Measurements from ENCODE around the gene MAN1C1. TPM values are rescaled to one million over a fixed set of nuclear protein-coding genes. Genes with fewer than 3 reads are reported as not detected.
"Not testable (repeated sequence)": the region's sequence is repeated elsewhere in the genome, so short reads cannot be mapped to it uniquely, and the experiment has no call there.

Gene MAN1C1
- total RNA-seq, 1 experiment from 2014 or later, result not detected

GRCh38 chr1:25623007-25623406 lies 6.4 kb downstream of the MAN1C1 start:
- no peak for DNase-seq (ENCODE audit: low read depth)
- in situ Hi-C loops (cut with HindIII; ENCODE audit: low pct_unique_long_range_greater_than_20kb, low sequenced_read_pairs), result no loop called here

GRCh38 chr1:25623731-25624130 lies 7.1 kb downstream of the MAN1C1 start:
- in situ Hi-C loops (cut with HindIII; ENCODE audit: low pct_unique_long_range_greater_than_20kb, low sequenced_read_pairs), result no loop called here

GRCh38 chr1:25624156-25624555 lies 7.6 kb downstream of the MAN1C1 start:
- in situ Hi-C loops (cut with HindIII; ENCODE audit: low pct_unique_long_range_greater_than_20kb, low sequenced_read_pairs), result no loop called here
- DNase-seq (ENCODE audit: low read depth), result no peak

More at GRCh38 chr1:25623731-25624130, 7.1 kb downstream of the MAN1C1 start:
- DNase-seq (ENCODE audit: low read depth), result no peak

- in situ Hi-C loops (cut with HindIII; ENCODE audit: low pct_unique_long_range_greater_than_20kb, low sequenced_read_pairs), result no loop called here
- no peak for DNase-seq (ENCODE audit: low read depth)
Observed at GRCh38 chr1:25624604-25625003, 8.0 kb downstream of the MAN1C1 start.

GRCh38 chr1:25626018-25626417 lies 9.4 kb downstream of the MAN1C1 start:
- in situ Hi-C loops (cut with HindIII; ENCODE audit: low pct_unique_long_range_greater_than_20kb, low sequenced_read_pairs), result no loop called here
- DNase-seq (ENCODE audit: low read depth), result no peak

DNA sequence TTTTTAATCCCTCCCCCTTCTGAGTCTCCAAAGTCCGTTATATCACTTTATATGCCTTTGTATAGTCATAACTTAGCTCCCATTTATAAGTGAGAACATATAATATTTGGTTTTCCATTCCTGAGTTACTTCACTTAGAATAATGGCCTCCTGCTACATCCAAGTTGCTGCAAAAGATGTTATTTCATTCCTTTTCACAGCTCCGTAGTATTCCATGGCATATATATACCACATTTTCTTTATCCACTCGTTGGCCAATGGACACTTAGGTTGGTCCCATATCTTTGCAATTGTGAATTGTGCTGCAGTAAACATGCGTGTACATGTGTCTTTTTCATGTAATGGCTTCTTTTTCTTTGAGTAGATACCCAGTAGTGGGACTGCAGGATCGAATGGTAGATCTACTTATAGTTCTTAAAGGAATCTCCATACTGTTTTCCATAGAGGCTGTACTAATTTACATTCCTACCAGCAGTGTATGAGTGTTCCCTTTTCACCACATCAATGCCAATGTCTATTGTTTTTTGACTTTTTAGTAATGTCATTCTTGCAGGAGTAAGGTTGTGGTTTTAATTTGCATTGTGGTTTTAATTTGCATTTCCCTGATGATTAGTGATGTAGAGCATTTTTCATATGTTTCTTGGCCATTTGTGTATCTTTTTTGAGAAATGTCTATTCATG lies 12.3 kb downstream of the MAN1C1 start:
- in situ Hi-C loops (cut with HindIII; ENCODE audit: low pct_unique_long_range_greater_than_20kb, low sequenced_read_pairs), result no loop called here
- no peak for DNase-seq (ENCODE audit: low read depth)

GRCh38 chr1:25629836-25630235 lies 13.2 kb downstream of the MAN1C1 start:
- DNase-seq (ENCODE audit: low read depth), result no peak
- in situ Hi-C loops (cut with HindIII; ENCODE audit: low pct_unique_long_range_greater_than_20kb, low sequenced_read_pairs), result no loop called here

- DNase-seq (ENCODE audit: low read depth), result no peak
- in situ Hi-C loops (cut with HindIII; ENCODE audit: low pct_unique_long_range_greater_than_20kb, low sequenced_read_pairs), result no loop called here
Observed at GRCh38 chr1:25631750-25632485, 15.3 kb downstream of the MAN1C1 start.

DNA sequence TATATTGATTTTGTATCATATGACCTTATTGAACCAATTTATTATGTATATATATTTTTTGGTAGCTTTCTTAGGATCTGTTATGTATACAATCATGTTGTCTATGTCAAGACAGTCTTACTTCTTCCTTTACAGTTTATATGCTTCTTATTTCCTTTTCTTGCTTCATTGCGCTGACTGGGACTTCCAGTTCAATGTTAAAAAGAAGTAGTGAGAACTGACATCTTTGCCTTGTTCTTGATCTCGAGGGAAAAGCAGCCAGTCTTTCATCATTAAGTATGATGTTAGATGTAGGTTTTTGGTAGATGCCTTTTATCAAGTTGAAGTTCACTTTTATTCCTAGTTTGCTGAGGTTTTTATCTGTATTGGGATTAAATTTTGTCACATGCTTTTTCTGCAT lies 17.5 kb downstream of the MAN1C1 start:
- in situ Hi-C loops (cut with HindIII; ENCODE audit: low pct_unique_long_range_greater_than_20kb, low sequenced_read_pairs), result no loop called here
- DNase-seq (ENCODE audit: low read depth), result no peak

GRCh38 chr1:25634896-25635295 lies 18.3 kb downstream of the MAN1C1 start:
- in situ Hi-C loops (cut with HindIII; ENCODE audit: low pct_unique_long_range_greater_than_20kb, low sequenced_read_pairs), result no loop called here
- no peak for DNase-seq (ENCODE audit: low read depth)

DNA sequence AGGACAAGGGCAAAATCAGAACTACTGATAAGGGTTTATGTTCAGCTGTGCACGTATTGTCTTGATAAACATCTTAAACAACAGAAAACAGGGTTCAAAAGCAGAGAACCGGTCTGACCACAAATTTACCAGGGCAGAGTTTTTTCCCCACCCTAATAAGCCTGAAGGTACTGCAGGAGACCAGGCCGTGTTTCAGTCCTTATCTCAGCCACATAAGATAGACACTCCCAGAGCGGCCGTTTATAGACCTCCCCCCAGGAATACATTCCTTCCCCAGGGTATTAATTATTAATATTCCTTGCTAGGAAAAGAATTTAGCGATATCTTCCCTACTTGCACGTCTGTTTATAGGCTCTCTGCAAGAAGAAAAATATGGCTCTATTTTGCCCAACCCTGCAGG lies 19.6 kb downstream of the MAN1C1 start:
- in situ Hi-C loops (cut with HindIII; ENCODE audit: low pct_unique_long_range_greater_than_20kb, low sequenced_read_pairs); DNase-seq (ENCODE audit: low read depth): not testable (repeated sequence)

DNA sequence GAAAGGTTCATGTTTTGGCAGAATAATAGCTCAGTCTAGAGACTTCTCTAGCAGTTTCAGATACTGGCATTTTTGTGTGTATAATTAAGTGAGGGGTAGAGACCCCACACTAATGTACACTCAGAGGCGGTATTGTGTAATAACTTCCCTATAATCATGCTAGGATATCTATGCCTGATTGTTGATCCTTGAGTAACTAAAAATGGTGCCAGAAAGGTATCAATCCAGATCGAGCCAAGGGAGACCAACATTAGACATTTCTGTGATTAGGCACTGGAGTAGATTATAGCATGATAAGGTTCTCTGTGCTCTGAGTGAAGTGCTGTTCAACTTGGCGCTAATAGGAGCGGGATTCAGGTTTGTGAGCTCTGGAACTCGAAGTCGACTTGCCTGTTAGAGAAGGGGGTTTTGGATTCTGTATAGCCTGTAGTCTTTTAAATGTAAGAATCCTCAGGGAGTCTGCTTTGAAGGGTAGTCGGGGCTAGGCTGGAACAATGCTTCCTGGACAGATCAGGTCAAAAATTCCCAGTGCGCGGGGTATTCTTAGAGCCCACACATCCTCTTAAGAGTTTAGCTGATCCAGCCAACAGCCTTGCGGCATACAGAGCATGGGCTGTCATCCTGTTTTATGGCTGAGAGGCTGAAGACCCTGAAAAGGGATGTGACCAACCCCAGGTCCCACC lies 24.2 kb downstream of the MAN1C1 start:
- in situ Hi-C loops (cut with HindIII; ENCODE audit: low pct_unique_long_range_greater_than_20kb, low sequenced_read_pairs), result no loop called here
- no peak for DNase-seq (ENCODE audit: low read depth)

DNA sequence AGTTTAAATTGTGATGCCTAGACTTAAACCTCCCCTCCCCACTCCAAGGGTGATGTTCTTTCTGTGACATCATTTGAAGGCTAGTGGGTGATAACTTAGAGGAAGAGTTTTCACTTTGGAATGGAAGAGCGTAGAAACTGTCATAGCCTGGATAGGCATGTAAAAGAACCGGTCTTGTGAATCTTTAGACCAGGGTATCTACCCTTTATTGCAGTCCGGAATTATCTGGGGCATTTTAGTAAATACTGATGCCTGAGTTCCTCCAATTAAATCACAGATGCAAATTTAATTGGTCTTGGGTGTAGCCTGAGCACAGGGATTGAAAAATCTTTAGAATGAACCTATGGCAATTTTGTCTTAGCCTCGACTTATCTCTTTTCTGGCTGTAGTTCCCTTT lies 24.7 kb downstream of the MAN1C1 start:
- in situ Hi-C loops (cut with HindIII; ENCODE audit: low pct_unique_long_range_greater_than_20kb, low sequenced_read_pairs), result no loop called here
- DNase-seq (ENCODE audit: low read depth), result no peak

GRCh38 chr1:25641931-25642573 lies 25.5 kb downstream of the MAN1C1 start:
- in situ Hi-C loops (cut with HindIII; ENCODE audit: low pct_unique_long_range_greater_than_20kb, low sequenced_read_pairs), result no loop called here
- DNase-seq (ENCODE audit: low read depth), result no peak

GRCh38 chr1:25642574-25643108 lies 26.1 kb downstream of the MAN1C1 start:
- in situ Hi-C loops (cut with HindIII; ENCODE audit: low pct_unique_long_range_greater_than_20kb, low sequenced_read_pairs), result no loop called here
- DNase-seq (ENCODE audit: low read depth), result no peak

DNA sequence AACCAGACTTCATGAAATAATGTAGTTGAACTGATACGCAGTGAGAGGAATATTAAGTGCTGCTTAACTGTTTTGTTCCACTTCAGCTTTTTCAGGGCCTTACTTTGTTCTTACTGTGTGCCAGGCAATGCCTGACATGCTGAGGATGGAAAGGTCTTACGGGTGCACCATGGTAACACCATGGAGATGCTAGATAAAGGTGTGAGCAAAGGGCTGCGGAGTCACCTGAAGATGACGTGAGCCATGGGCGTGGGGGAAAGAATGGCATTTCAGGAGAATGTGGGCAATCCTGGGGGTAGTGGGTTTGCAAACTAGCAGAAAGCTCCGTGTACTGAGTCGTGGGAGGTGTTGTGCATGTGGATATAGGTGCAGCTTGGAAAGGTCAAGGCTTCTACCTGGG lies 27.3 kb downstream of the MAN1C1 start:
- in situ Hi-C loops (cut with HindIII; ENCODE audit: low pct_unique_long_range_greater_than_20kb, low sequenced_read_pairs), result no loop called here
- DNase-seq (ENCODE audit: low read depth), result no peak

GRCh38 chr1:25644962-25645361 lies 28.4 kb downstream of the MAN1C1 start:
- in situ Hi-C loops (cut with HindIII; ENCODE audit: low pct_unique_long_range_greater_than_20kb, low sequenced_read_pairs), result no loop called here
- DNase-seq (ENCODE audit: low read depth), result no peak

GRCh38 chr1:25645637-25646400 lies 29.2 kb downstream of the MAN1C1 start:
- in situ Hi-C loops (cut with HindIII; ENCODE audit: low pct_unique_long_range_greater_than_20kb, low sequenced_read_pairs), result no loop called here
- no peak for DNase-seq (ENCODE audit: low read depth)
